ENCODE results near the gene ITK. TPM values are rescaled to one million over a fixed set of nuclear protein-coding genes. Genes with fewer than 3 reads are reported as not detected.
A peak's percentile ranks its signal among the peaks of the same experiment; 100 is the strongest.

ITK gene
- total and polyA plus RNA-seq, 4 donors: 0.35 to 1.5 (median 0.43) TPM

GRCh38 chr5:157285310-157286035 lies 104.8 kb downstream of the ITK start:
- Histone ChIP-seq H3K4me1 (ENCODE audit: control insufficient read depth in 4 of 4, insufficient read depth in 4 of 4, low read length in 3 of 4) (peaks cover 7 to 45% (median 29%) of the 10 kb centered on the region in 4 donors), H3K4me3 (ENCODE audit: low read depth in 1 of 3, low read length in 3 of 3) (no peak overlapping the region), H3K27ac (ENCODE audit: low read depth in 1 of 2, low read length in 2 of 2) (peak overlapping the region; percentile 36 to 48), H3K9me3 (ENCODE audit: control insufficient read depth in 4 of 4, low read length in 3 of 4) (no peaks in the 10 kb centered on the region), H3K27me3 (ENCODE audit: control insufficient read depth in 4 of 4, insufficient read depth in 4 of 4, low read length in 3 of 4) (no peaks in the 10 kb centered on the region), H3K36me3 (ENCODE audit: control insufficient read depth in 4 of 4, insufficient read depth in 3 of 4, low read depth in 1 of 4, low read length in 3 of 4) (no peaks in the 10 kb centered on the region), H3K9ac (ENCODE audit: low read depth in 1 of 2, low read length in 2 of 2) (no peak overlapping the region)
- peak; percentile 37 for TF ChIP-seq YY1 (IDR thresholded peaks at IDR 0.05)
- no peak for TF ChIP-seq TAF1 (conservative IDR thresholded peaks at IDR 0.05)
- TF ChIP-seq SP1 (IDR thresholded peaks at IDR 0.05): peak; percentile 34
- no peak for TF ChIP-seq RAD21 (IDR thresholded peaks at IDR 0.05)
- no peak for TF ChIP-seq FOXA2 (IDR thresholded peaks at IDR 0.05)
- TF ChIP-seq HNF4G (IDR thresholded peaks at IDR 0.05): no peak
- TF ChIP-seq RXRA (IDR thresholded peaks at IDR 0.05): peak in 1 of 2 donors; percentile 47
- TF ChIP-seq ZBTB33 (IDR thresholded peaks at IDR 0.05): no peak
- peak; percentile 26 to 41 for TF ChIP-seq HNF4A (conservative IDR thresholded peaks at IDR 0.05)
- TF ChIP-seq, protein P1, sequence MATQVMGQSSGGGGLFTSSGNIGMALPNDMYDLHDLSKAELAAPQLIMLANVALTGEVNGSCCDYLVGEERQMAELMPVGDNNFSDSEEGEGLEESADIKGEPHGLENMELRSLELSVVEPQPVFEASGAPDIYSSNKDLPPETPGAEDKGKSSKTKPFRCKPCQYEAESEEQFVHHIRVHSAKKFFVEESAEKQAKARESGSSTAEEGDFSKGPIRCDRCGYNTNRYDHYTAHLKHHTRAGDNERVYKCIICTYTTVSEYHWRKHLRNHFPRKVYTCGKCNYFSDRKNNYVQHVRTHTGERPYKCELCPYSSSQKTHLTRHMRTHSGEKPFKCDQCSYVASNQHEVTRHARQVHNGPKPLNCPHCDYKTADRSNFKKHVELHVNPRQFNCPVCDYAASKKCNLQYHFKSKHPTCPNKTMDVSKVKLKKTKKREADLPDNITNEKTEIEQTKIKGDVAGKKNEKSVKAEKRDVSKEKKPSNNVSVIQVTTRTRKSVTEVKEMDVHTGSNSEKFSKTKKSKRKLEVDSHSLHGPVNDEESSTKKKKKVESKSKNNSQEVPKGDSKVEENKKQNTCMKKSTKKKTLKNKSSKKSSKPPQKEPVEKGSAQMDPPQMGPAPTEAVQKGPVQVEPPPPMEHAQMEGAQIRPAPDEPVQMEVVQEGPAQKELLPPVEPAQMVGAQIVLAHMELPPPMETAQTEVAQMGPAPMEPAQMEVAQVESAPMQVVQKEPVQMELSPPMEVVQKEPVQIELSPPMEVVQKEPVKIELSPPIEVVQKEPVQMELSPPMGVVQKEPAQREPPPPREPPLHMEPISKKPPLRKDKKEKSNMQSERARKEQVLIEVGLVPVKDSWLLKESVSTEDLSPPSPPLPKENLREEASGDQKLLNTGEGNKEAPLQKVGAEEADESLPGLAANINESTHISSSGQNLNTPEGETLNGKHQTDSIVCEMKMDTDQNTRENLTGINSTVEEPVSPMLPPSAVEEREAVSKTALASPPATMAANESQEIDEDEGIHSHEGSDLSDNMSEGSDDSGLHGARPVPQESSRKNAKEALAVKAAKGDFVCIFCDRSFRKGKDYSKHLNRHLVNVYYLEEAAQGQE (IDR thresholded peaks at IDR 0.05): no peak
- no peak for TF ChIP-seq CTCF (IDR thresholded peaks at IDR 0.05; ENCODE audit: low read depth, low read length, missing input control)
- TF ChIP-seq, protein P2, sequence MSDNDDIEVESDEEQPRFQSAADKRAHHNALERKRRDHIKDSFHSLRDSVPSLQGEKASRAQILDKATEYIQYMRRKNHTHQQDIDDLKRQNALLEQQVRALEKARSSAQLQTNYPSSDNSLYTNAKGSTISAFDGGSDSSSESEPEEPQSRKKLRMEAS (IDR thresholded peaks at IDR 0.05): peak; percentile 18
- TF ChIP-seq NR2F2 (IDR thresholded peaks at IDR 0.05): no peak
- WGBS: 84% methylated on average over 10 of the region's 10 CpGs
- no peak for DNase-seq (ENCODE audit: low spot score)

DNA sequence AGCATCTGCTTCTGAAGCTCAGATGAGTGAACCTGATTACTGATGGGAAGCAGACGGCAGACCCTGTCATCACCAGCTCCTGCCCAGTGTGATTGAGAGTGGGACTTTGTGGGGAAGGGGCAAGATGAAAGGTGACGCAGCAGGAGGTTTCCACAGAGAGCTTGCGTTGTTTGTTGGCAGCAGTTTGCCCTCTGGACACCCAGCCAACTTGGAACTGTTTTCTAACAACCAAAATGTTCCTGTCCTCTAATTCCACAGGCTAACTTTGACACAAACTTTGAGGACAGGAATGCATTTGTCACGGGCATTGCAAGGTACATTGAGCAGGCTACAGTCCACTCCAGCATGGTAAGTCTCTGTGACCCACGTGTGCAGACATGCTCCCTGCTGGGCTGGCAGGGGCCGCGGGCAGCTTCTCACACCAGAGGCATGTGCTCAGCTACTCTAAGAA lies 106.1 kb downstream of the ITK start:
- no peak for DNase-seq (ENCODE audit: low spot score)
- peak overlapping the region; percentile 80 to 90 for H3K27ac ChIP-seq (ENCODE audit: low read depth in 1 of 2, low read length in 2 of 2)
- TF ChIP-seq JUND (IDR thresholded peaks at IDR 0.05): peak; percentile 64 to 78
- no peak for TF ChIP-seq TAF1 (conservative IDR thresholded peaks at IDR 0.05)
- TF ChIP-seq HNF4G (IDR thresholded peaks at IDR 0.05): peak; percentile 87
- peak; percentile 13 for TF ChIP-seq FOXA1 (IDR thresholded peaks at IDR 0.05)
- no peak for TF ChIP-seq NR2F2 (IDR thresholded peaks at IDR 0.05)
- TF ChIP-seq HNF4A (conservative IDR thresholded peaks at IDR 0.05): peak; percentile 95 to 98
- TF ChIP-seq ZBTB33 (IDR thresholded peaks at IDR 0.05): peak; percentile 82
- TF ChIP-seq, protein P2 (IDR thresholded peaks at IDR 0.05): peak; percentile 90
- TF ChIP-seq GABPA (IDR thresholded peaks at IDR 0.05 in 1 of 2, conservative IDR thresholded peaks at IDR 0.05 in 1 of 2): no peak
- peak; percentile 32 for TF ChIP-seq FOXA2 (IDR thresholded peaks at IDR 0.05)
- no peak for TF ChIP-seq EGR1 (IDR thresholded peaks at IDR 0.05; ENCODE audit: low read depth in 2 of 2)
- TF ChIP-seq RXRA (IDR thresholded peaks at IDR 0.05): peak; percentile 95 to 96

More for the DNA sequence above, 106.1 kb downstream of the ITK start:
- WGBS: 33% methylated on average over 7 of the region's 7 CpGs
- no peak overlapping the region for H3K4me3 ChIP-seq (ENCODE audit: low read depth in 1 of 3, low read length in 3 of 3)
- no peaks in the 10 kb centered on the region for H3K27me3 ChIP-seq (ENCODE audit: control insufficient read depth in 4 of 4, insufficient read depth in 4 of 4, low read length in 3 of 4)
- peak overlapping the region in 1 of 2 donors; percentile 70 for H3K9ac ChIP-seq (ENCODE audit: low read depth in 1 of 2, low read length in 2 of 2)
- peaks cover 7 to 50% (median 36%) of the 10 kb centered on the region in 4 donors for H3K4me1 ChIP-seq (ENCODE audit: control insufficient read depth in 4 of 4, insufficient read depth in 4 of 4, low read length in 3 of 4)
- H3K9me3 ChIP-seq (ENCODE audit: control insufficient read depth in 4 of 4, low read length in 3 of 4): no peaks in the 10 kb centered on the region
- no peaks in the 10 kb centered on the region for H3K36me3 ChIP-seq (ENCODE audit: control insufficient read depth in 4 of 4, insufficient read depth in 3 of 4, low read depth in 1 of 4, low read length in 3 of 4)
